GM21723 (cell line): ENCODE results near the gene PLA2R1.
"Not testable (repeated sequence)": the region's sequence is repeated elsewhere in the genome, so short reads cannot be mapped to it uniquely, and the experiment has no call there.

ENCODE experiments used
- ATAC-seq: cut with Tn5 transposase; IDR thresholded peaks from one replicate; pipeline ENCODE4 v1.9.1; 2021; ENCODE audit warnings: mild to moderate bottlenecking, moderate library complexity; ENCODE audit not compliant: unreplicated experiment

The PLA2R1 gene

GRCh38 chr2:160063879-160064612 is 1.6 kb upstream of the PLA2R1 start:
- no peak for ATAC-seq

- no peak for ATAC-seq
Observed at GRCh38 chr2:160063271-160063670, 856 bp upstream of the PLA2R1 start.

- ATAC-seq: no peak
Observed at GRCh38 chr2:160061944-160062291, 497 bp downstream of the PLA2R1 start.

GRCh38 chr2:160061533-160061932 is 882 bp downstream of the PLA2R1 start:
- ATAC-seq: no peak

GRCh38 chr2:160060297-160060696 is 2.1 kb downstream of the PLA2R1 start:
- ATAC-seq: no peak

GRCh38 chr2:160057356-160057755 is 5.1 kb downstream of the PLA2R1 start:
- ATAC-seq: no peak

GRCh38 chr2:160055726-160056108 is 6.7 kb downstream of the PLA2R1 start:
- no peak for ATAC-seq

- ATAC-seq: no peak
Observed at GRCh38 chr2:160054984-160055725, 7.3 kb downstream of the PLA2R1 start.

GRCh38 chr2:160053946-160054345 is 8.5 kb downstream of the PLA2R1 start:
- no peak for ATAC-seq

GRCh38 chr2:160052531-160052930 is 9.9 kb downstream of the PLA2R1 start:
- ATAC-seq: no peak

GRCh38 chr2:160051371-160051800 is 11.0 kb downstream of the PLA2R1 start:
- ATAC-seq: no peak

- ATAC-seq: no peak
Observed at GRCh38 chr2:160050147-160050546, 12.3 kb downstream of the PLA2R1 start.

GRCh38 chr2:160045703-160046210 is 16.7 kb downstream of the PLA2R1 start:
- no peak for ATAC-seq

GRCh38 chr2:160044728-160045127 is 17.7 kb downstream of the PLA2R1 start:
- no peak for ATAC-seq

- no peak for ATAC-seq
Observed at GRCh38 chr2:160043265-160043664, 19.1 kb downstream of the PLA2R1 start.

- ATAC-seq: no peak
Observed at GRCh38 chr2:160042054-160042453, 20.4 kb downstream of the PLA2R1 start.

- no peak for ATAC-seq
Observed at GRCh38 chr2:160041091-160041490, 21.3 kb downstream of the PLA2R1 start.

GRCh38 chr2:160039166-160039903 is 23.1 kb downstream of the PLA2R1 start:
- no peak for ATAC-seq

GRCh38 chr2:160038662-160039061 is 23.8 kb downstream of the PLA2R1 start:
- ATAC-seq: not testable (repeated sequence)

GRCh38 chr2:160036736-160037135 is 25.7 kb downstream of the PLA2R1 start:
- ATAC-seq: no peak

- ATAC-seq: no peak
Observed at GRCh38 chr2:160035125-160035524, 27.3 kb downstream of the PLA2R1 start.

GRCh38 chr2:160034396-160034795 is 28.0 kb downstream of the PLA2R1 start:
- no peak for ATAC-seq
